ENCODE data around the gene BMP5.

Gene BMP5

GRCh38 chr6:55875400-55875799, at the start of gene BMP5:
BMP5 (minus strand) TSS chr6:55875590; CDS start chr6:55874865, 725 bp downstream.
- ChIA-PET CTCF (no interaction called here), POLR2A (no interaction called here)
- TF ChIP-seq, protein P1, sequence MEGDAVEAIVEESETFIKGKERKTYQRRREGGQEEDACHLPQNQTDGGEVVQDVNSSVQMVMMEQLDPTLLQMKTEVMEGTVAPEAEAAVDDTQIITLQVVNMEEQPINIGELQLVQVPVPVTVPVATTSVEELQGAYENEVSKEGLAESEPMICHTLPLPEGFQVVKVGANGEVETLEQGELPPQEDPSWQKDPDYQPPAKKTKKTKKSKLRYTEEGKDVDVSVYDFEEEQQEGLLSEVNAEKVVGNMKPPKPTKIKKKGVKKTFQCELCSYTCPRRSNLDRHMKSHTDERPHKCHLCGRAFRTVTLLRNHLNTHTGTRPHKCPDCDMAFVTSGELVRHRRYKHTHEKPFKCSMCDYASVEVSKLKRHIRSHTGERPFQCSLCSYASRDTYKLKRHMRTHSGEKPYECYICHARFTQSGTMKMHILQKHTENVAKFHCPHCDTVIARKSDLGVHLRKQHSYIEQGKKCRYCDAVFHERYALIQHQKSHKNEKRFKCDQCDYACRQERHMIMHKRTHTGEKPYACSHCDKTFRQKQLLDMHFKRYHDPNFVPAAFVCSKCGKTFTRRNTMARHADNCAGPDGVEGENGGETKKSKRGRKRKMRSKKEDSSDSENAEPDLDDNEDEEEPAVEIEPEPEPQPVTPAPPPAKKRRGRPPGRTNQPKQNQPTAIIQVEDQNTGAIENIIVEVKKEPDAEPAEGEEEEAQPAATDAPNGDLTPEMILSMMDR (IDR thresholded peaks at IDR 0.05; ENCODE audit: control extremely low read depth, extremely low read depth, low read depth, missing control alignments), result no peak
- no peak for DNase-seq (ENCODE audit: extremely low spot score)

GRCh38 chr6:55922406-55922805, 47.0 kb upstream of the BMP5 start:
- POLR2A ChIA-PET, result no interaction called here

GRCh38 chr6:55919716-55920308, 44.4 kb upstream of the BMP5 start:
- ChIA-PET POLR2A (no interaction called here), CTCF (no interaction called here)
- DNase-seq (ENCODE audit: extremely low spot score), result no peak
- TF ChIP-seq, protein P1 (IDR thresholded peaks at IDR 0.05; ENCODE audit: control extremely low read depth, extremely low read depth, low read depth, missing control alignments), result no peak

More at GRCh38 chr6:55922406-55922805, 47.0 kb upstream of the BMP5 start:
- CTCF ChIA-PET, result no interaction called here
- no peak for DNase-seq (ENCODE audit: extremely low spot score)
- TF ChIP-seq, protein P1 (IDR thresholded peaks at IDR 0.05; ENCODE audit: control extremely low read depth, extremely low read depth, low read depth, missing control alignments), result no peak

DNA sequence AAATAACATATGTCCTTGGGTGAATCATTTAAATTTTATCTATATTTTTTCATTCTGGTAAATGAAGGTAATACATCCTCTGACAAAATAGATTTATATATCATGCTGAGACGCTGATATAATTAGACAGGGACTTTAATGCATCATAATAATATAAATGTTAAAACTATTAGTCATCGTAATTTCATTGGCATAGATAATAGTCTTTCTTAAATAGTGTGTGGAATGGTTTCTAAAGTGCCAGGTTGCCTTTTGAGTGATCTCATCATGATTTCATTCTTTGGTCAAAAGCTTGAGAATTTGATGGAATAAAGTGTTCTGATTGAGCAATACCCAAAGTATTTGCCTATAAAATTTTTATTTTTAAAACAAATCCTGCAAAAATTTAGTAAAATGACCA, 43.2 kb upstream of the BMP5 start:
- no peak for DNase-seq (ENCODE audit: extremely low spot score)
- CTCF ChIA-PET, result no interaction called here
- TF ChIP-seq, protein P1 (IDR thresholded peaks at IDR 0.05; ENCODE audit: control extremely low read depth, extremely low read depth, low read depth, missing control alignments), result no peak
- POLR2A ChIA-PET, result no interaction called here

DNA sequence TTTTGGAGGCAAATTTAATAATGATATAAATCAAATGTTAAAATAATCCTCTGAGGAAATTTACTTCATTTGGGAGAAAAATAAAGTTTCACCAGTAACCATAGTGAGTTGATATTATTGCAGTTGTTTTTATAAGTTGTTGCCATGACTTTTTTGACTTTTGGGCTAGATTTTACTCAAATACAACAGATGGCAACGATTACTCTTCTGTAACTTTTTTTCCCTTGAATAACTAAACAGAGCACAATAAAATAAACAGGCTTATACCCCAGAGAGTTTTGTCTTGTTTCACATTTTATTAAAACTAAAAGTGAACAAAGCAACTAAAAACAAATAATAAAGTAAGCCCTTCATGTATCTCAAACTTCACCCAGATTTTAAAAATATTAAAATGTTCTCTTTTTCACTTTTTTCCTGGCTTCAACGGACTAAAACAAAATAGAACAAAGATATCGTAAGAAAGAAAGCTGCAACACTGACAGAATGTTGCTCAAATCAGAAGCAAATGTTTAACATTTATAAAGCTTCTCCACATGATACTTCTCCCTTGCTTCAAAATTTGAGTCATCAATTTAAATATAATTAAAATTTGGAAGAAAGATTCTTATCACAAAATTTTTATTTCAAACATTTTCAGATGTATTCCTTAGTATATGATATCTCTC, 42.5 kb upstream of the BMP5 start:
- ChIA-PET POLR2A (no interaction called here), CTCF (no interaction called here)
- TF ChIP-seq, protein P1 (IDR thresholded peaks at IDR 0.05; ENCODE audit: control extremely low read depth, extremely low read depth, low read depth, missing control alignments), result no peak
- no peak for DNase-seq (ENCODE audit: extremely low spot score)

- POLR2A ChIA-PET, result no interaction called here
- TF ChIP-seq, protein P1 (IDR thresholded peaks at IDR 0.05; ENCODE audit: control extremely low read depth, extremely low read depth, low read depth, missing control alignments), result no peak
- CTCF ChIA-PET, result interaction anchor here (1.3 kb wide), 1 partner anchor 22 kb away, joined by 3 read pairs; no protein-coding TSS in a partner anchor
- DNase-seq (ENCODE audit: extremely low spot score), result no peak
These were observed 40.8 kb upstream of the BMP5 start for GRCh38 chr6:55916188-55916587.
